Endothelial cell of umbilical vein (primary cell): Measurements from ENCODE around the gene TARBP2.

Source experiments
- CTCF ChIP-seq, 2 donors: IDR thresholded peaks; 1 replicate in 1 of 2; 2 replicates in 1 of 2; pipeline ENCODE4 v1.5.1; 2011; ENCODE audit warnings: low read length in 2 of 2, mild to moderate bottlenecking in 2 of 2, moderate library complexity in 2 of 2, control low read depth in 1 of 2, inconsistent platforms in 1 of 2, low read depth in 1 of 2; ENCODE audit not compliant: insufficient read depth in 1 of 2; ENCODE audit errors: extremely low read depth in 1 of 2
- FOS ChIP-seq: IDR thresholded peaks from 2 replicates; pipeline ENCODE4 v1.6.1; 2011; ENCODE audit warnings: mild to moderate bottlenecking, low read length, moderate library complexity, borderline replicate concordance; ENCODE audit not compliant: insufficient read depth
- JUN ChIP-seq: IDR thresholded peaks from 2 replicates; pipeline ENCODE4 v1.6.1; 2011; ENCODE audit warnings: borderline replicate concordance, low read depth; ENCODE audit not compliant: insufficient read length, insufficient read depth
- MYC ChIP-seq: IDR thresholded peaks from one replicate; pipeline ENCODE4 v1.6.1; 2011; ENCODE audit warnings: mild to moderate bottlenecking, low read depth, low read length
- POLR2A ChIP-seq: IDR thresholded peaks from 2 replicates; pipeline ENCODE4 v1.6.1; 2012; ENCODE audit warnings: low read depth, mild to moderate bottlenecking, control low read depth, low read length
- POLR2AphosphoS5 ChIP-seq: IDR thresholded peaks from 2 replicates; pipeline ENCODE4 v1.6.1; 2012; ENCODE audit warnings: low read depth, mild to moderate bottlenecking, control low read depth, low read length, moderate library complexity; ENCODE audit not compliant: insufficient read depth

GRCh38 chr12:53530061-53530460, 29.0 kb downstream of the TARBP2 start:
- TF ChIP-seq CTCF (IDR thresholded peaks at IDR 0.05; ENCODE audit: extremely low read depth in 1 of 2, insufficient read depth in 1 of 2, low read depth in 1 of 2, low read length in 2 of 2), result no peak
- no peak for TF ChIP-seq JUN
- no peak for TF ChIP-seq POLR2AphosphoS5
- TF ChIP-seq POLR2A, result no peak
- TF ChIP-seq FOS, result no peak
- TF ChIP-seq MYC, result no peak
